ENCODE data around the gene ACTG1. TPM values are rescaled to one million over a fixed set of nuclear protein-coding genes. Genes with fewer than 3 reads are reported as not detected.
"Not testable (repeated sequence)": the region's sequence is repeated elsewhere in the genome, so short reads cannot be mapped to it uniquely, and the experiment has no call there.

The ACTG1 gene
- total and polyA plus RNA-seq, 2 of the 13 experiments (the other 11 are each of a cell fraction or from before 2014, with no cell fraction given): 973 to 1,138 TPM

- H3K36me3 ChIP-seq (replicated peaks in 1 of 2; ENCODE audit: control insufficient read depth in 1 of 2, insufficient read depth in 2 of 2, low read length in 2 of 2); intact Hi-C loops (cut with micrococcal nuclease; ENCODE audit: unreplicated experiment); DNase-seq (ENCODE audit: low spot score); H2AFZ ChIP-seq (ENCODE audit: low read length); POLR2A ChIA-PET; ATAC-seq; H3K79me2 ChIP-seq (ENCODE audit: insufficient read depth, low read length); H3K4me3 ChIP-seq (replicated peaks in 1 of 3; ENCODE audit: insufficient read depth in 1 of 3, low read depth in 2 of 3, low read length in 3 of 3); H3K9ac ChIP-seq (ENCODE audit: insufficient read depth, low read depth, low read length); H3K4me2 ChIP-seq (ENCODE audit: low read depth, low read length); BruUV-seq (replicated peaks); FAIRE-seq; H4K20me1 ChIP-seq (ENCODE audit: insufficient read depth, low read length); H3K27ac ChIP-seq (ENCODE audit: extremely low read length, insufficient read depth, low read length); in situ Hi-C loops (cut with HindIII; ENCODE audit: extremely low pct_ligation_motif_present, low pct_unique_long_range_greater_than_20kb); CTCF ChIA-PET (ENCODE audit: low intra/inter-chr PET ratio, low total read pairs); TF ChIP-seq CREB1 (CRISPR knock-in tag; IDR thresholded peaks at IDR 0.05): not testable (repeated sequence)
- TF ChIP-seq CREB1 (IDR thresholded peaks at IDR 0.05) (peak; percentile 74), ZNF207 (IDR thresholded peaks at IDR 0.05; ENCODE audit: borderline replicate concordance) (0 out of 2 replicates have a peak, but pooled peaks have one; percentile 40)
- WGBS (ENCODE audit: low lambda C conversion rate): 74% methylated on average over 6 of the region's 6 CpGs
- H3K27me3 ChIP-seq (ENCODE audit: control insufficient read depth in 1 of 2, insufficient read depth in 2 of 2, low read length in 2 of 2): peaks cover 18 to 43% of the 10 kb centered on the region in 2 experiments
- peaks cover 24% of the 10 kb centered on the region for H3K4me1 ChIP-seq (ENCODE audit: insufficient read depth, low read length)
- peaks cover 15% of the 10 kb centered on the region; the same call in 1 of the 2 replicates for H3K9me3 ChIP-seq (ENCODE audit: low read length)
Measured at GRCh38 chr17:81531013-81531412, 18.4 kb upstream of the ACTG1 start.

DNA sequence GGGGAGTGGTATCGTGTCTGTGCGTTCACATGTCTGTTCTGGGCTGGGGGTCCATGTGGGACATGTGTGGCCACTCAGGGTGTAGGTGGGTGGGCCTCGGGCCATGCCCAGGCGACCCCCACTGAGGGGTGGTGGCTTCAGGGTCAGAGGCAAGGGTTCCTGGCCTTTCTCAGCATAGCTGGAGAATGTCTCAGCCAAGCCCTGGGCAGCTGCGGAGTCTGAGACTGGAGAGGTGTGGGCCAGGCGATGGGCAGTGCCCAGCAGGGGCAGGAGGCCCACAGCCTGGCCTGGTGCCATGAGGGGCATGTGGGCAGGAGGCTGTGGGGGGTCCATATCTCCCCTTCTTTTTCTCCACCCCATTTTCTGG is 16.8 kb upstream of the ACTG1 start:
- no peak for FAIRE-seq
- CTCF ChIA-PET (ENCODE audit: low intra/inter-chr PET ratio, low total read pairs): no interaction called here
- in situ Hi-C loops (cut with HindIII; ENCODE audit: extremely low pct_ligation_motif_present, low pct_unique_long_range_greater_than_20kb): no loop called here

More for the DNA sequence above, 16.8 kb upstream of the ACTG1 start:
- Histone ChIP-seq H3K36me3 (replicated peaks in 1 of 2; ENCODE audit: control insufficient read depth in 1 of 2, insufficient read depth in 2 of 2, low read length in 2 of 2) (no peaks in the 10 kb centered on the region), H3K27me3 (ENCODE audit: control insufficient read depth in 1 of 2, insufficient read depth in 2 of 2, low read length in 2 of 2) (peaks cover 18 to 54% of the 10 kb centered on the region in 2 experiments), H3K4me2 (ENCODE audit: low read depth, low read length) (no peak overlapping the region), H3K27ac (ENCODE audit: extremely low read length, insufficient read depth, low read length) (no peak overlapping the region), H3K4me3 (replicated peaks in 1 of 3; ENCODE audit: insufficient read depth in 1 of 3, low read depth in 2 of 3, low read length in 3 of 3) (peak overlapping the region in 1 of 3 experiments; percentile 57; a peak in 1 of 6 replicates), H3K9me3 (ENCODE audit: low read length) (peaks cover 15% of the 10 kb centered on the region; the same call in 1 of the 2 replicates), H2AFZ (ENCODE audit: low read length) (no peak overlapping the region), H3K9ac (ENCODE audit: insufficient read depth, low read depth, low read length) (no peak overlapping the region), H3K79me2 (ENCODE audit: insufficient read depth, low read length) (no peaks in the 10 kb centered on the region), H3K4me1 (ENCODE audit: insufficient read depth, low read length) (peaks cover 24% of the 10 kb centered on the region), H4K20me1 (ENCODE audit: insufficient read depth, low read length) (peaks cover 5% of the 10 kb centered on the region; the same call in 1 of the 2 replicates)
- no TSS peak for BruUV-seq (replicated peaks)
- no peak for DNase-seq (ENCODE audit: low spot score)
- TF ChIP-seq, protein P1, sequence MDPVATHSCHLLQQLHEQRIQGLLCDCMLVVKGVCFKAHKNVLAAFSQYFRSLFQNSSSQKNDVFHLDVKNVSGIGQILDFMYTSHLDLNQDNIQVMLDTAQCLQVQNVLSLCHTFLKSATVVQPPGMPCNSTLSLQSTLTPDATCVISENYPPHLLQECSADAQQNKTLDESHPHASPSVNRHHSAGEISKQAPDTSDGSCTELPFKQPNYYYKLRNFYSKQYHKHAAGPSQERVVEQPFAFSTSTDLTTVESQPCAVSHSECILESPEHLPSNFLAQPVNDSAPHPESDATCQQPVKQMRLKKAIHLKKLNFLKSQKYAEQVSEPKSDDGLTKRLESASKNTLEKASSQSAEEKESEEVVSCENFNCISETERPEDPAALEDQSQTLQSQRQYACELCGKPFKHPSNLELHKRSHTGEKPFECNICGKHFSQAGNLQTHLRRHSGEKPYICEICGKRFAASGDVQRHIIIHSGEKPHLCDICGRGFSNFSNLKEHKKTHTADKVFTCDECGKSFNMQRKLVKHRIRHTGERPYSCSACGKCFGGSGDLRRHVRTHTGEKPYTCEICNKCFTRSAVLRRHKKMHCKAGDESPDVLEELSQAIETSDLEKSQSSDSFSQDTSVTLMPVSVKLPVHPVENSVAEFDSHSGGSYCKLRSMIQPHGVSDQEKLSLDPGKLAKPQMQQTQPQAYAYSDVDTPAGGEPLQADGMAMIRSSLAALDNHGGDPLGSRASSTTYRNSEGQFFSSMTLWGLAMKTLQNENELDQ (CRISPR knock-in tag; IDR thresholded peaks at IDR 0.05; ENCODE audit: borderline replicate concordance): 0 out of 2 replicates have a peak, but pooled peaks have one; percentile 27
- peak; percentile 84; the same call in 1 of the 2 replicates for TF ChIP-seq HNRNPL (IDR thresholded peaks at IDR 0.05; ENCODE audit: low read depth, low read length)
- TF ChIP-seq, protein P2, sequence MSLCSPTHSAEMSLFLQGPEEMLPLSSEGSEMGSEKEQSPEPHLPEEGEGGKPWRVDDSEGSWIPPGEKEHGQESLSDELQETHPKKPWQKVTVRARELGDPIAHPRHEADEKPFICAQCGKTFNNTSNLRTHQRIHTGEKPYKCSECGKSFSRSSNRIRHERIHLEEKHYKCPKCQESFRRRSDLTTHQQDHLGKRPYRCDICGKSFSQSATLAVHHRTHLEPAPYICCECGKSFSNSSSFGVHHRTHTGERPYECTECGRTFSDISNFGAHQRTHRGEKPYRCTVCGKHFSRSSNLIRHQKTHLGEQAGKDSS (CRISPR knock-in tag; IDR thresholded peaks at IDR 0.05; ENCODE audit: borderline replicate concordance, low read depth): no peak
- TF ChIP-seq, protein P3, sequence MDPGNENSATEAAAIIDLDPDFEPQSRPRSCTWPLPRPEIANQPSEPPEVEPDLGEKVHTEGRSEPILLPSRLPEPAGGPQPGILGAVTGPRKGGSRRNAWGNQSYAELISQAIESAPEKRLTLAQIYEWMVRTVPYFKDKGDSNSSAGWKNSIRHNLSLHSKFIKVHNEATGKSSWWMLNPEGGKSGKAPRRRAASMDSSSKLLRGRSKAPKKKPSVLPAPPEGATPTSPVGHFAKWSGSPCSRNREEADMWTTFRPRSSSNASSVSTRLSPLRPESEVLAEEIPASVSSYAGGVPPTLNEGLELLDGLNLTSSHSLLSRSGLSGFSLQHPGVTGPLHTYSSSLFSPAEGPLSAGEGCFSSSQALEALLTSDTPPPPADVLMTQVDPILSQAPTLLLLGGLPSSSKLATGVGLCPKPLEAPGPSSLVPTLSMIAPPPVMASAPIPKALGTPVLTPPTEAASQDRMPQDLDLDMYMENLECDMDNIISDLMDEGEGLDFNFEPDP (CRISPR knock-in tag; conservative IDR thresholded peaks at IDR 0.05): no peak
- 57% methylated on average over 5 of the region's 6 CpGs for WGBS (ENCODE audit: low lambda C conversion rate)
- intact Hi-C loops (cut with micrococcal nuclease; ENCODE audit: unreplicated experiment): no loop called here
- POLR2A ChIA-PET: interaction anchor here (0.9 to 1.4 kb wide), 2 partner anchors 11 to 13 kb away, joined by 3 to 5 read pairs; no protein-coding TSS in a partner anchor
- ATAC-seq: no peak
